Liver (tissue), 9 donors: ENCODE measurements around the gene CR1. TPM values are rescaled to one million over a fixed set of nuclear protein-coding genes. Genes with fewer than 3 reads are reported as not detected.

Source experiments
- DNase-seq: peaks from one replicate; pipeline ENCODE4 v3.0.0-alpha.2; 2017; ENCODE audit warnings: low spot score
- H3K27ac ChIP-seq, 2 donors: one replicate each; pipeline ENCODE4 v1.7.0; 2013; ENCODE audit warnings: inconsistent platforms in 2 of 2, low read length in 2 of 2, control low read depth in 1 of 2, low read depth in 1 of 2, mild to moderate bottlenecking in 1 of 2
- H3K27me3 ChIP-seq, 4 donors: one replicate each; pipeline versions ENCODE4 v1.6.1 to v1.7.0; 2013; ENCODE audit warnings: low read length in 3 of 4, inconsistent platforms in 1 of 4, mild to moderate bottlenecking in 1 of 4, moderate library complexity in 1 of 4; ENCODE audit not compliant: control insufficient read depth in 4 of 4, insufficient read depth in 4 of 4
- H3K36me3 ChIP-seq, 4 donors: one replicate each; pipeline versions ENCODE4 v1.6.1 to v1.7.0; 2013; ENCODE audit warnings: low read length in 3 of 4, mild to moderate bottlenecking in 3 of 4, low read depth in 1 of 4, moderate library complexity in 1 of 4; ENCODE audit not compliant: control insufficient read depth in 4 of 4, insufficient read depth in 3 of 4
- H3K4me1 ChIP-seq, 4 donors: one replicate each; pipeline versions ENCODE4 v1.6.1 to v1.7.0; 2013; ENCODE audit warnings: low read length in 3 of 4, mild to moderate bottlenecking in 3 of 4, moderate library complexity in 1 of 4; ENCODE audit not compliant: control insufficient read depth in 4 of 4, insufficient read depth in 4 of 4
- H3K4me3 ChIP-seq, 3 donors: one replicate each; pipeline versions ENCODE4 v1.6.1 to v1.7.0; 2013; ENCODE audit warnings: low read length in 3 of 3, control low read depth in 1 of 3, low read depth in 1 of 3, mild to moderate bottlenecking in 1 of 3
- H3K9ac ChIP-seq, 2 donors: one replicate each; pipeline ENCODE4 v1.7.0; 2013; ENCODE audit warnings: low read length in 2 of 2, mild to moderate bottlenecking in 2 of 2, moderate library complexity in 2 of 2, control low read depth in 1 of 2, low read depth in 1 of 2
- H3K9me3 ChIP-seq, 4 donors: one replicate each; pipeline versions ENCODE4 v1.6.1 to v1.7.0; 2013; ENCODE audit warnings: low read length in 3 of 4; ENCODE audit not compliant: control insufficient read depth in 4 of 4
- ATF3 ChIP-seq: IDR thresholded peaks from 2 replicates; pipeline ENCODE4 v1.6.1; 2016; ENCODE audit warnings: antibody characterized with exemption
- CTCF ChIP-seq: fragments of 150-350 bp; IDR thresholded peaks from 2 replicates; pipeline ENCODE4 v1.5.1; 2017; ENCODE audit warnings: improper control_type of control experiment, low read depth, low read length; ENCODE audit not compliant: missing input control
- EGR1 ChIP-seq, 2 donors: IDR thresholded peaks; 2 replicates each; pipeline ENCODE4 v1.6.1; 2016 to 2018; ENCODE audit warnings: antibody characterized with exemption in 2 of 2, low read depth in 2 of 2
- FOXA1 ChIP-seq: IDR thresholded peaks from 2 replicates; pipeline ENCODE4 v1.6.1; 2016; ENCODE audit warnings: antibody characterized with exemption
- FOXA2 ChIP-seq: IDR thresholded peaks from 2 replicates; pipeline ENCODE4 v1.6.1; 2016; ENCODE audit warnings: antibody characterized with exemption
- GABPA ChIP-seq, 2 donors: IDR thresholded peaks in 1 of 2; conservative IDR thresholded peaks in 1 of 2; 2 replicates each; pipeline ENCODE4 v1.6.1; 2016; ENCODE audit warnings: antibody characterized with exemption in 2 of 2, mild to moderate bottlenecking in 1 of 2, moderate library complexity in 1 of 2
- HNF4A ChIP-seq, 2 donors: conservative IDR thresholded peaks; 2 replicates each; pipeline ENCODE4 v1.6.1; 2016; ENCODE audit warnings: antibody characterized with exemption in 2 of 2, mild to moderate bottlenecking in 2 of 2
- HNF4G ChIP-seq: IDR thresholded peaks from 2 replicates; pipeline ENCODE4 v1.6.1; 2016; ENCODE audit warnings: antibody characterized with exemption
- JUND ChIP-seq, 2 donors: IDR thresholded peaks; 2 replicates each; pipeline ENCODE4 v1.6.1; 2016; ENCODE audit warnings: antibody characterized with exemption in 2 of 2
- MAX ChIP-seq: IDR thresholded peaks from 2 replicates; pipeline ENCODE4 v1.6.1; 2016; ENCODE audit warnings: antibody characterized with exemption
- NR2F2 ChIP-seq: IDR thresholded peaks from 2 replicates; pipeline ENCODE4 v1.6.1; 2016; ENCODE audit warnings: antibody characterized with exemption
- RAD21 ChIP-seq, 2 donors: IDR thresholded peaks; 2 replicates each; pipeline ENCODE4 v1.6.1; 2016; ENCODE audit warnings: antibody characterized with exemption in 2 of 2, mild to moderate bottlenecking in 2 of 2
- REST ChIP-seq: IDR thresholded peaks from 2 replicates; pipeline ENCODE4 v1.6.1; 2016; ENCODE audit warnings: antibody characterized with exemption, mild to moderate bottlenecking
- RXRA ChIP-seq, 2 donors: IDR thresholded peaks; 2 replicates each; pipeline ENCODE4 v1.6.1; 2017 to 2018; ENCODE audit warnings: antibody characterized with exemption in 2 of 2, mild to moderate bottlenecking in 1 of 2
- SP1 ChIP-seq: IDR thresholded peaks from 2 replicates; pipeline ENCODE4 v1.6.1; 2018; ENCODE audit warnings: antibody characterized with exemption, mild to moderate bottlenecking
- TAF1 ChIP-seq: conservative IDR thresholded peaks from 2 replicates; pipeline ENCODE4 v1.6.1; 2016; ENCODE audit warnings: antibody characterized with exemption, mild to moderate bottlenecking
- YY1 ChIP-seq: IDR thresholded peaks from 2 replicates; pipeline ENCODE4 v1.6.1; 2016; ENCODE audit warnings: antibody characterized with exemption, mild to moderate bottlenecking
- ZBTB33 ChIP-seq: IDR thresholded peaks from 2 replicates; pipeline ENCODE4 v1.6.1; 2016; ENCODE audit warnings: antibody characterized with exemption
- WGBS: extraction: QIAGEN DNeasy Blood & Tissue Kit; methylation state at CpG from one replicate; pipeline ENCODE4 v1.1.7; 2013; 5-methylcytosine and 5-hydroxymethylcytosine counted together
- polyA plus RNA-seq, 2 donors: library from polyadenylated mRNA; stranded (reverse) in 1 of 2; unstranded in 1 of 2; fragments of 200-250 nt in 1 of 2; fragments of >200 nt in 1 of 2; fragmentation: Nextera tagmentation in 1 of 2; extraction: Ambion mirVana in 1 of 2; gene quantifications; one replicate each; pipeline versions ENCODE4 v1.2.1 to v1.2.3, GENCODE V29; 2013 to 2015
- total RNA-seq, 2 donors: library from RNA; depleted of rRNA; stranded (reverse); fragments of >200 nt; gene quantifications; one replicate each; pipeline ENCODE4 v1.2.3, GENCODE V29; 2014
- donor health status: healthy.
- donor health status: healthy.
- donor health status: healthy.
- donor health status: healthy.
- donor health status: healthy.

The CR1 gene
- total and polyA plus RNA-seq, 4 donors, result 0.78 to 16.7 (median 7.4) TPM

- TF ChIP-seq GABPA (IDR thresholded peaks at IDR 0.05 in 1 of 2, conservative IDR thresholded peaks at IDR 0.05 in 1 of 2), result no peak
- TF ChIP-seq HNF4A (conservative IDR thresholded peaks at IDR 0.05), result no peak
- no peak for TF ChIP-seq MAX
Observed at GRCh38 chr1:207648334-207649209, 152.6 kb downstream of the CR1 start (continued).

GRCh38 chr1:207649210-207649753 is 153.3 kb downstream of the CR1 start:
- DNase-seq, result no peak
- H3K9me3 ChIP-seq, result no peaks in the 10 kb centered on the region
- H3K27me3 ChIP-seq, result no peaks in the 10 kb centered on the region
- WGBS, result 78% methylated on average over 5 of the region's 5 CpGs
- no peak overlapping the region for H3K4me3 ChIP-seq
- no peak overlapping the region for H3K9ac ChIP-seq
- H3K36me3 ChIP-seq, result no peaks in the 10 kb centered on the region
- H3K27ac ChIP-seq, result no peak overlapping the region
- TF ChIP-seq ATF3 (no peak), RXRA (IDR thresholded peaks at IDR 0.05) (no peak), FOXA1 (no peak), CTCF (no peak), FOXA2 (no peak), GABPA (IDR thresholded peaks at IDR 0.05 in 1 of 2, conservative IDR thresholded peaks at IDR 0.05 in 1 of 2) (no peak), HNF4A (conservative IDR thresholded peaks at IDR 0.05) (no peak), YY1 (no peak), ZBTB33 (no peak), RAD21 (IDR thresholded peaks at IDR 0.05) (no peak), EGR1 (IDR thresholded peaks at IDR 0.05; ENCODE audit: low read depth in 2 of 2) (no peak), MAX (no peak), HNF4G (no peak), TAF1 (no peak), SP1 (no peak), JUND (IDR thresholded peaks at IDR 0.05) (no peak), REST (no peak), NR2F2 (no peak)
- peaks cover 2 to 13% (median 5%) of the 10 kb centered on the region in 4 donors for H3K4me1 ChIP-seq
